HL-60/S4 (cell line): ENCODE measurements around the gene SLC48A1.

Experiments
- in situ Hi-C: fragments of 300-500 bp; cut with MboI; formaldehyde crosslinking; loops from 2 replicates; pipeline ENCODE4 v1.14.3; 2022; ENCODE audit warnings: low sequenced_read_pairs

Gene SLC48A1

GRCh38 chr12:47787596-47788319, 14.7 kb downstream of the SLC48A1 start:
- in situ Hi-C loops, result loop anchor here (5.0 kb wide), 1 partner anchor 55 kb away; no protein-coding TSS in a partner anchor

- in situ Hi-C loops, result loop anchor here (5.0 kb wide), 1 partner anchor 53 kb away; no protein-coding TSS in a partner anchor
These were observed 16.1 kb downstream of the SLC48A1 start for GRCh38 chr12:47789141-47789540.

DNA sequence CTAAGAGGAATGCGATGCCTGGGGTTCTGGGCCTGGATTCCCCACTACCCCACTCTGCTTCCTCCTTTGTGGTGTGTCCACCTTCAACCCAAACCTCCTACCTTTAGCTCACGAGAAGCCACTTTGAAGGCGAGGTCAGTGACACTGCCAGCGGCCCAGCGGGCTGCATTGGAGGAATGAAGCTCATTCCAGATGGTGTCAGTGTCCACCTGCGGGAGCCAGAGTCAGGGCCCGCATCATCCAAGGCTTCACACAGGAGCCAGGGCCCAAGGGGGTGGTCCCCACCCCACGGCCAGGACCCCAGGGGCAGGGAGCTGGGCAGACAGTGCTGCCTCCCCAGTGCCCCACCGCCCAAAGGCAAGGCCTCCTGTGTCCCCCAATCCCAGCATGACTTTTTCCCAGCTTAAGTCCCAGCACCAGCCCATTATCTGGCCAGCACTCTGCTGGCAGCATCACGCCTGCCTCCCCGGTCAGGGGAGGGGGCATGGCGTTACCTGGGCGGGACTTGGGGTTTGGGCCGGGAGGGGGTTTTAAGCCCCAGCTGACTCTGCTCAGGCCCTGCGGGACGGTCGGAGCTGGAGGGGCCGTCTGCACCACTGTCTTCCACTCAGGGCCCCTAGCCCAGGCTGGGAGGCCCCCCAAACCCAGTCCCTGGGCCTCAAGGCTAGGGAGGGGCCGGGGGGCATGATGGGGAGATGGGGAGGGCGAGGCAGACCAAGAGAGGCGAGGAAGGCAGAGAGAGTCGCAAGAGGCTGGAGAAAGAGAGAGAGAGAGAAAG, 16.9 kb downstream of the SLC48A1 start:
- in situ Hi-C loops, result loop anchor here (5.0 kb wide), 1 partner anchor 52 kb away; no protein-coding TSS in a partner anchor

- in situ Hi-C loops, result no loop called here
These were observed 17.8 kb downstream of the SLC48A1 start for GRCh38 chr12:47790676-47791350.

DNA sequence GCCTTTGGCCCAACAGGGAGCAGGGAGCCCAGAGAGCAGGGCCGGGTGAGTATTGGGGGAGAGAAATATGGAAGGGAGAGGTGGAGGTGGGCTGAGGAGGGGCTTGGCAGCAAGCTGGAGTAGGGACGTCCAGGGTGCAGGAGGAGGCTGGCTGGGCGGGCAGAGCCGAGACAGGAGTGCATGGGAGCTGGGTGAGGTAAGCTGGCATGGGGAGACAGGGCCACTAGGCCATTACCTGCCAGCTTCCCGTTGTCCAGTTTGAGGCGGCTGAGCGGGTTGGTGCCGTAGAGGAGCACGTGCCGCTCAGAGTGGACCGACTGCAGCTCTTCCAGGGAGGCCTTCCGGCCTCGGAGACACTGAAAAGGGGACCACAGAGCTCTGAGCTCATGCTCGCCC, 18.3 kb downstream of the SLC48A1 start:
- in situ Hi-C loops, result no loop called here

GRCh38 chr12:47791874-47792273, 18.8 kb downstream of the SLC48A1 start:
- in situ Hi-C loops, result no loop called here

DNA sequence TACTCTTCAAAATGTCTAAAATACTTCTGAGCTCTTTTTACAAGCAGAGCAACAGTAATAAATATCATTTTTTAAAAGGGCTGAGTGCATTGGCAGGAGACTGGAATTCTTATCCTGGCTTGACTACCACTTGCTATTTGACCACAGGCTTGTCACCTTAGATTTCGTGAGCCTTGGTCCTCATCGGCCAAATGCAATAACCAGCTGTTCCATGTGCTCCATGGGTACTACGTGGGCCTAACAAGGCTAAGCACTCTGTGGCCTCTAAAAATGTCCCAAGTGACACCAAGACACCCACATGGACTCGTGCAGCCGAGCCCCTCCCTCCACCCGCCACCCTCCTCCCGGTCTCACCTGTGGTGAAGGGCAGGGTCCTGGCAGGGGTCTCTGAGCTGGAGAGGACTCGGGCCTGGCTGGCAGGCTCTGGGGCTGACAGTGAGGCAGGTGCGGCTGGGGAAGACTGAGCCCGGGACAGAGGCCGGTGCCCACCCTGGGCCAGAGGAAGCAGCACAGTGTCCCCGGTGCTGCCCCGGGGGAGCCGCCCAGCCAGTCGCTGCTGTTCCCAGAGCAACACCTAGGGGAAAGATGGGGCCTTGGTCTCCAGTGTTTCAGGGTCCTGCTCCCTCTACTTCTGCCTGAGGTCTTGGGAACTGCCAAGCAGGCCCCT, 20.1 kb downstream of the SLC48A1 start:
- in situ Hi-C loops, result no loop called here

DNA sequence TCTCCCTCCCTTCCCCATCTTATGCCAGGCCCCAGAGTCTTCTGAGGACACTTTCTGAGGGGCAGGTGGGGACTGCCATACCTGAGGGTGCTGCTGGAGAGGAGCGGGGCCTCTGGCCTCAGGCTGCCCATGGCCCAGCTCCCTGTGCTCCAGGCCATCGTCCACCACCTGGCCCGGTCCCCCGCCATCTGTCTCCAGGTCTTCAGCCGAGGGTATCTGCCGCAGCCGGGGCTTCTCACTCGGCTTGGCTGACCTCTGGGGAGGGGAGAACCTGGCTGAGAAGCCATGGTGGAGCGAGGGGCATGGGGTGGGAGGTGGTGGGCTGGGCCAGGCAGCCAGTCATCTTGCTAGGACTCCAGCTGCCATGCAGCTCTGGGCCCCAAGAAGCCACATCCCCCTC, 21.6 kb downstream of the SLC48A1 start:
- in situ Hi-C loops, result no loop called here

DNA sequence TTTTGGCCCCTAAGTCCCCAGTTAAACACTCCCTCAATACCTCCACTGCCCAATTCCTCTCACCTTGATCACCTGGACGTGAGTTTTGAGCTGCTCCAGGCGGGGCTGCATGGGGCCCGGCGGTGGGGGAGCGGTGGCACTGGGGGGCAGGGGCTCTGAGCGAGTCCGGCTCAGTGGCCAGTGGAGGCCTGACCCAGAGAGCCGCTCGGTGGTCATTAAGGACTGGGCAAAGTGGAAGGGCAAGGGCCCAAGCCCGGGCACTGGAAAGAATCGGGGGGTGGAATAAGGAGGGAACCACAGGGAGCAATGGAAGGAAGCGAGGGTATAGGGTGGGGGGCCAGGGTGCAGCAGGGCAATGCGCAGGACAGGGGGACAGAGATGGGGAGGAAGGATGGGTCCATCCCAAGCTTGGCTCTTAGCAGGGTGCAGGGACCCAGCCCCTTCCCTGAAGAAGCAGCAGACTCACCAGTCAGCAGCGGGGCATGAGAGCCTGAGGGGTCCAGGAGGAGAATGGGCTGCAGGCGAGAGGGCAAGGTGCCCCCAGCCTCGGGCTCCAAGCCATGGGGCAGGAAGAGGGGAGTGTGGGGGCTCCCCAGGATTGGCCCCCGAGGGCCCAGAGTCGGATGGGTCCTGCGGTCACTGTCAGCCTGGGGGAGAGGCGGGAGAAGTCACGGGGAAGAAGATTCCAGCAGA, 22.2 kb downstream of the SLC48A1 start:
- in situ Hi-C loops, result no loop called here

DNA sequence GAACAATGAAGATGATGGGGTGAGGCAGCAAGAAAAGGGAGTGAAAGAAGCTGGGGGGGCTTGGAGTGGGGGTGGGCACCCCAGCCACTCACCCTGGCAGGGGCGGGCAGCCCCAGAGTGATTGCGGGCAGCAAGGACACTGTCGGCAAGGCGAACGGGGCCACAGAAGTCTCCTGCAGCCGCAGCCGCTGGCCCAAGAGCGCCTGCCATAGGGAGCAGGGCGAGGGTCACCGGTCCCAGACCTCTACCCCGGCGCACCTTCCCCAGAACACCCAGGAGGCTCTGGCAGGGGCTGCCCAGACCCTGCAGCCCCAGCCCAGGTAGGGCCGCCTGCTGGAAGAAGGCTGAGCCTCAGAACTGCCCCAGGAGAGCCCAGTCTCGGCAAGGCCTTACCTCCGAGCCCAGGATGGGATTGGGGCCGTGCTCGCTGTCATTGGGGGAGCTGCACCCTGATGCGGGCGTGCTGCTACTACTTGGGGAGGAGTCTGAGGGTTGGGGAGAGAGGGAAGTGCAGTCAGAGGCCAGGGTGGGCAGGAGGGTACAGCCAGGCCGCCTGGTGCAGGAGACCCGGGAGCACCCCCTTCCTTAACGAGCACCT, 22.9 kb downstream of the SLC48A1 start:
- in situ Hi-C loops, result no loop called here

GRCh38 chr12:47797441-47797840, 24.4 kb downstream of the SLC48A1 start:
- in situ Hi-C loops, result no loop called here

- in situ Hi-C loops, result no loop called here
These were observed 25.4 kb downstream of the SLC48A1 start for GRCh38 chr12:47798382-47798948.

DNA sequence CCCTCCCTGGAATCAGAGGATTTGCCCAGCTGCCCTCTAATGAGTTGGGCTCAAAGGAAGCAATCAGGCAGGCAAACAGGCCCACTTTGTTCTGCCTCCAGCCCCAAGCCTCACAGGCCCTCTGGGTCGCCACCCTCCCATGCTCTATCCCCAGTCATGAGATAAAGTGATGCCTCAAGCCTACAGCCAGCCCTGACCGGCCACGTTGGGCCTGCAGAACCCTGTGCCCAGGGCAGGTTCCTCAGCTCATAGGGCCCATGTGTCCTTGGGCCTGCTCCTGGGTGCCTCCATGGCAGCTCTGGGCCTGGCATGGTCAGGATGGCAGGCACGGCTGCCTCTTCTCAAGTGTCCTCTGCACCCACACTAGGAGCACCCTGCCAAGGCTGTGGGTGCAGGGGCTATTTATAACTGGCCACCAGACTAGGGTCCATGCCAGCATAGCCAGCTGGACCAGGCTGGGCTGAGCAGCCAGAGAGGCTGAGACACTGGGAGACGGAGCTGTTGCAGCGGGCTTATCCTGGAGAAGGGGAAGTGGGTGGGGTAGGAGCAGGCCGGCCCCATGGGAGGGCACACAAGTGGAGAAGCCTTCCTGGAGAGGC, 26.4 kb downstream of the SLC48A1 start:
- in situ Hi-C loops, result no loop called here

- in situ Hi-C loops, result no loop called here
These were observed 27.5 kb downstream of the SLC48A1 start for GRCh38 chr12:47800582-47800981.

GRCh38 chr12:47801170-47801903, 28.3 kb downstream of the SLC48A1 start:
- in situ Hi-C loops, result no loop called here

DNA sequence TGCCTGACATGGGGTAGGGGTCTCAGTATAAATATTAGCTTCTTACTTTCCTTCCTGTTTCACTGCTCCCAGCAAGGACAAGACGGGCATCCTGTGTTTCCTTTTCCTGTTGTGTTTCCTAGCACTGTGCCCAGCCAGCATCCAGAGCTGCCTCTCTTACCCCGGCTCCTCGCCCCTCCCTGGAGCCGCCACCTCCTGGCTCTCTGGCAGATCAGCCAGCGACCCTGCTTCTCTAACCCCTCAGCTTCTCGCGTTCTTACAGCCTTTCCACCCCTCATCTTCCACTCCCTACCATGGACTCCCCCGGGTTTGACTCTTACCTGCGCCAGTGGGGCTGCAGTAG, 28.8 kb downstream of the SLC48A1 start:
- in situ Hi-C loops, result no loop called here

DNA sequence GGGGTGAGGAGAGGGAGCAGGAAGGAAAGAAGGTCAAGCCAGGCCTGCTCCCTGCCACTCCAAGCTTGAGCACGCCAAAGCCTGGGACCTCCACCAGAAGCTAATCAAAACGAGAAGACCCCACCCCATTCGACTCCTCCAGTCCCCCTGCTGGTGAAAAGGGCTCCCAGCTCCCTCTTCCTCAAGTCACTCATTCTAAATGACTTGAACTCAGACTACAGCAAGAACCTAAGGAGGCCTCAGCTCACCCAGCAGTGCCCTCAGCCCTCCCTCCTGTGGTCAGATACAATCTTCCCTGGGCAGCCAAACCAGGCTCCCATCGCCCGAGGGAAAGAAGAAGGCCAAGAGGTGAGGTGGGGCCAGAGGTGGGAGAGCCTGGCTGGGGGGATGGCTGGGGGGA, 29.3 kb downstream of the SLC48A1 start:
- in situ Hi-C loops, result no loop called here

DNA sequence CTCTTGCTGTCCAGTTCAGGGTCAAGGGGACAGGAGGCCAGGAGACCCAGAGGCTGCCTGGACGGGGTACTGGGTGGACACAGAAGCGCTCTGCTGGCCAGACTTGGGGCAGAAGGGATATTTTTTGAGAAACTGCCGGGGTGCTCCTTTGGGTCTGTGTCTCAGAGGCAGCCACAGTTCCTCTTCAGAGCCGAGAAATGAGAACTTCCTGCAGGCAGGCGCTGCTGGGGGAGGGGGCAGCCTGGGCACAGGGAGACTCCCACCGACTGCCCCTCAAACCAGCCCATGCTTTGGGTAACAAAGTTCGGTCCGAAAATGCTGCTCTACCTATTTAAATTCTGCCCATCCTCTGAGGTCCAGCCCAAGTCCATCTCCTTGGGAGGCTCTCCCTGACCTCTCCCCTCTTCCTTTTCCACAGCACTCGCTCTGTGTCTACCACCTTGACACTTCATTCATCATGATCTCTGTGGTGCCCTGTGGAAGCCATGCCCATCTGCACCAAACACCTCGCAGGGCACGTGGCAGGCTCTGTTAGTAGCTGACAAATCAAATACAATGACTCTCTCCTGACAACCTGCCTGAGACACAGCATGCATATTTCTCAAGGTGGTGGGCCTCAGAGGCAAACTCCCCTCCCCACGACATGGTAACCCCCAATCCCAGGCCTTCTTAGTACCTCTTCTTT, 30.3 kb downstream of the SLC48A1 start:
- in situ Hi-C loops, result no loop called here
